ENCODE data around the gene KASH5.
A peak's percentile ranks its signal among the peaks of the same experiment; 100 is the strongest.
"Not testable (repeated sequence)": the region's sequence is repeated elsewhere in the genome, so short reads cannot be mapped to it uniquely, and the experiment has no call there.

The KASH5 gene

GRCh38 chr19:49362929-49363267 lies 25.2 kb upstream of the KASH5 start:
- no peak for DNase-seq

- no peak for DNase-seq
Measured at GRCh38 chr19:49363268-49364082, 24.6 kb upstream of the KASH5 start, which contains the start of gene DKKL1. TSS of gene DKKL1 (plus strand) at chr19:49363877. CDS start at chr19:49363999, 122 bp downstream.

- no peak for DNase-seq
Measured at GRCh38 chr19:49364083-49364737, 23.8 kb upstream of the KASH5 start.

- DNase-seq: no peak
Measured at GRCh38 chr19:49366110-49366509, 21.9 kb upstream of the KASH5 start.

GRCh38 chr19:49368711-49369358 lies 19.2 kb upstream of the KASH5 start:
- no peak for DNase-seq

GRCh38 chr19:49371184-49371583 lies 16.9 kb upstream of the KASH5 start:
- no peak for DNase-seq

- DNase-seq: not testable (repeated sequence)
Measured at GRCh38 chr19:49373174-49373573, 14.9 kb upstream of the KASH5 start.

GRCh38 chr19:49374665-49375434 lies 13.2 kb upstream of the KASH5 start:
- no peak for DNase-seq

- no peak for DNase-seq
Measured at GRCh38 chr19:49378512-49378911, 9.5 kb upstream of the KASH5 start.

GRCh38 chr19:49380391-49380790 lies 7.7 kb upstream of the KASH5 start:
- no peak for DNase-seq

GRCh38 chr19:49382639-49383038 lies 5.4 kb upstream of the KASH5 start:
- no peak for DNase-seq

GRCh38 chr19:49383599-49383998 lies 4.5 kb upstream of the KASH5 start:
- no peak for DNase-seq

- no peak for DNase-seq
Measured at GRCh38 chr19:49389406-49389805, 1.4 kb downstream of the KASH5 start.

GRCh38 chr19:49390131-49390928 lies 2.3 kb downstream of the KASH5 start:
- no peak for DNase-seq

- DNase-seq: no peak
Measured at GRCh38 chr19:49390929-49391359, 2.9 kb downstream of the KASH5 start.

GRCh38 chr19:49391581-49392399 lies 3.7 kb downstream of the KASH5 start:
- peak; percentile 31 for DNase-seq

- no peak for DNase-seq
Measured at GRCh38 chr19:49393881-49394280, 5.8 kb downstream of the KASH5 start.

- DNase-seq: no peak
Measured at GRCh38 chr19:49395581-49396407, 7.7 kb downstream of the KASH5 start.

GRCh38 chr19:49396738-49397505 lies 8.9 kb downstream of the KASH5 start:
- DNase-seq: no peak

Data from GF-D8 (cell line).